ENCODE data around the gene C19orf53.

C19orf53 gene

DNA sequence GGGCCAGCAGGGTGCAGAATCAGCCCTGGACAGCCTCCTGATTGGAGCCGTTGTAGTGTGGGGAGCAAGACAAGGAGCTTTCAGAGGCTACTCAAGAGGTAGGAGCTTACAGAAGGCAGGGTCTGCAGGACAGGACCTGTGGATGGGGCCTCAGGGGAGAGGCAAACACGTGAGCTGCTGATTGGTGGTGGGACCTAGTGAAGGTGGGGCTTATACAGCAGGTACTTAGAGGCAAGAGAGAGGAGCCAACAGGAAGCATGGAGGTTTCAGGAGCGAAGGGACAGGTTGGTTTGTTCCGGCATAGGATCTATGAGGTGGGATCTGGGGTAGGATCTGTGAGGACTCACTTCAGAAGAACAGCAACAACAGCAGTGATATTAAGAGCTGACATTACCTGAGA, 53.4 kb downstream of the C19orf53 start:
- no peak for DNase-seq

Data from NCI-H446 treated with DMSO at 0.1 percent for 48 hours (cell line).